ENCODE measurements around the gene CD244.

CD244 gene

DNA sequence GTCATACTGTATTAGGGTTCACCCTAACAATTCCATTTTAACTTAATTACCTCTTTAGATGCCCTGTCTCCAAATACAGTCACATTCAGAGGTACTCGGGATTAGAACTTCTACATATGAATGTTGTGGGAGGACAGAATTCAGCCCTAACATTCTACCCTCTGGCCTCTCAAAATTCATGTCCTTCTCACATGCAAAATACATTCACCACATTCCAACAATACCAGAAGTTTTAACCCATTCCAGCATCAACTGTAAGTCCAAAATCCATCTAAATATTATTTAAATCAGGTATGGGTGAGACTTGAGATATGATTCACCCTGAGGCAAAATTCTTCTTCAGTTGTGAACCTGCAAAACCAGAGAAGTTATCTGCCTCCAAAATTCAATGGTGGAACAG is 52.2 kb downstream of the CD244 start:
- ChIA-PET POLR2A (no interaction called here), CTCF (no interaction called here)
- no peak for DNase-seq (ENCODE audit: low read depth, low spot score)
- H3K4me3 ChIP-seq (ENCODE audit: low read depth, low read length): no peak overlapping the region
- TF ChIP-seq, protein P1, sequence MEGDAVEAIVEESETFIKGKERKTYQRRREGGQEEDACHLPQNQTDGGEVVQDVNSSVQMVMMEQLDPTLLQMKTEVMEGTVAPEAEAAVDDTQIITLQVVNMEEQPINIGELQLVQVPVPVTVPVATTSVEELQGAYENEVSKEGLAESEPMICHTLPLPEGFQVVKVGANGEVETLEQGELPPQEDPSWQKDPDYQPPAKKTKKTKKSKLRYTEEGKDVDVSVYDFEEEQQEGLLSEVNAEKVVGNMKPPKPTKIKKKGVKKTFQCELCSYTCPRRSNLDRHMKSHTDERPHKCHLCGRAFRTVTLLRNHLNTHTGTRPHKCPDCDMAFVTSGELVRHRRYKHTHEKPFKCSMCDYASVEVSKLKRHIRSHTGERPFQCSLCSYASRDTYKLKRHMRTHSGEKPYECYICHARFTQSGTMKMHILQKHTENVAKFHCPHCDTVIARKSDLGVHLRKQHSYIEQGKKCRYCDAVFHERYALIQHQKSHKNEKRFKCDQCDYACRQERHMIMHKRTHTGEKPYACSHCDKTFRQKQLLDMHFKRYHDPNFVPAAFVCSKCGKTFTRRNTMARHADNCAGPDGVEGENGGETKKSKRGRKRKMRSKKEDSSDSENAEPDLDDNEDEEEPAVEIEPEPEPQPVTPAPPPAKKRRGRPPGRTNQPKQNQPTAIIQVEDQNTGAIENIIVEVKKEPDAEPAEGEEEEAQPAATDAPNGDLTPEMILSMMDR (IDR thresholded peaks at IDR 0.05; ENCODE audit: insufficient read depth, low read length, missing control alignments): no peak

DNA sequence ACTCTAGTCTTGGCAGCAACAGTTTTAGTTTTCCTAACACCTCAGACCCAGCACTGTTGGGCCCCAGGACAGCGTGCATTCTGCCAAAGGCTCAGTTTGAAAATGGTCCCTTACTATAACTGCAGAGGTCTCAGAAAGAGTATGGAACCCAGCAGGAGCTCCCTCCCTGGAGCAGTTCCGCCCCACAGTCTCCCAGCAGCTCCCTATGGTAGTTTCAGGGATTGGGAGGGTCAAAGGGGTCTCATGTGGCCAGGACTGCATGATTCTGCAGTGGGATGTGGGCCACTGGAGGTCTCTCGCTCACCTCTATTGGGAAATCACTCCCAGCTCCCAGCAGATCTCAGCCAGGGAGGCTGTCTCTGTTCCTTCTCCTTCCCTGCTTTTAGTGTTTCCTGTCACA is 54.4 kb downstream of the CD244 start:
- ChIA-PET POLR2A (no interaction called here), CTCF (no interaction called here)
- TF ChIP-seq, protein P1 (IDR thresholded peaks at IDR 0.05; ENCODE audit: insufficient read depth, low read length, missing control alignments): no peak
- no peak for DNase-seq (ENCODE audit: low read depth, low spot score)
- no peak overlapping the region for H3K4me3 ChIP-seq (ENCODE audit: low read depth, low read length)

DNA sequence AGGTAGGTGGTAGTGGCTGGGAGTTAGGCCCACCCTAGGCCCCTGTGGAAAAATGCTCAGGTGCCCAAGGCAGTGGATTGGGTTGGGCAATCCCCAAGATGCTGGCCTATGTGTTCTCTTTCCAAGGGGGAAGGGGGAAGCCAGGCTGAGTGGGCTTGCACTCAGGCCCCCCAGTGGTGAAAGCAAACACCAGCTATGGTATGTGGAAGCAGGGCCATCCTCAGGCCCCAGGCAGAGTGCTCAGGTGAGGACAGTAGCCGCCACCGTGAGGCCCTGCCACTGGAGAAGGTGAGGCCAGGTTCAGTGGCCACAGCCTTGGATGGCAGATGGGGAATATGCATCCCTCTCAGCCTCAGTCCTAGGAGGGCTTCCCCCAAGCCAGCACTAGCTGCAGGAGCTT is 54.9 kb downstream of the CD244 start:
- H3K4me3 ChIP-seq (ENCODE audit: low read depth, low read length): no peak overlapping the region
- TF ChIP-seq, protein P1 (IDR thresholded peaks at IDR 0.05; ENCODE audit: insufficient read depth, low read length, missing control alignments): no peak
- no peak for DNase-seq (ENCODE audit: low read depth, low spot score)
- ChIA-PET POLR2A (no interaction called here), CTCF (no interaction called here)

DNA sequence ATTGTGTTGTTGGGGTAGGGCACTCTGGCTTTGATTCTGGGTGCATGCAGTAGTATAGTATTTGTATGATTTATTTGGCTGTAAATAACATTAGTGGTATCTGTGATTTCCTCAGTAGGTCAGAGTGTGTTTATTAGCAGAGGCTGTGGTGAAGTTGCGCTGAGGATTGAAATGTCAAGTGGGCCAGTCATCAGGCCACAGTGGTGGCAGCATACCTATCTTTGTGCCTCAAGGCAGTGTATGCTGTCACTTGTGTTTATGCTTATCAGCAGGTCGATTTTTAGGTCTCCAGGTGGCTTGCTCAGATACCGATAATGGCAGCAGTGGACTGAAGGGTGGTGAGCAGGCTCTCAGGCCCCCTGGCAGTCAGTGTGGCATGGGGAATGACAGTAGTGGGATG is 55.4 kb downstream of the CD244 start:
- no peak overlapping the region for H3K4me3 ChIP-seq (ENCODE audit: low read depth, low read length)
- DNase-seq (ENCODE audit: low read depth, low spot score): no peak
- TF ChIP-seq, protein P1 (IDR thresholded peaks at IDR 0.05; ENCODE audit: insufficient read depth, low read length, missing control alignments): no peak
- POLR2A ChIA-PET: no interaction called here
- CTCF ChIA-PET: no interaction called here

DNA sequence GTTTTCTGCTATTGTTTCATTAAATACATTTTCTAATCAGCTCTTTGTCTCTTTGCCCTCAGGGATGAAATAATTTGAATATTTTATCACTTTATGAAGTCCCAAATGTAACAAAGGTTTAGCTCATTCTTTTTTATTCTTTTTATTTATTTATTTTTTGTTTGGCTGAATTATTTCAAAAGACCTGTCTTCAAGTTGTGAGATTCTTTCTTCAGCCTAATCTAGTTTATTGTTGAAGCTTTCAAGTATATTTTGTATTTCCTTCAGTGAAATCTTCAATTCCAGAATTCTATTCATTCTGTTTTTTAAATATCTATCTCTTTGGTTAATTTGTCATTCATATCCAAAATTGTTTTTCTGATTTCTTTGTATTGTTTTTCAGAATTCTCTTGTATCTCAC is 55.9 kb downstream of the CD244 start:
- ChIA-PET POLR2A (no interaction called here), CTCF (no interaction called here)
- no peak for DNase-seq (ENCODE audit: low read depth, low spot score)
- no peak overlapping the region for H3K4me3 ChIP-seq (ENCODE audit: low read depth, low read length)
- TF ChIP-seq, protein P1 (IDR thresholded peaks at IDR 0.05; ENCODE audit: insufficient read depth, low read length, missing control alignments): no peak

DNA sequence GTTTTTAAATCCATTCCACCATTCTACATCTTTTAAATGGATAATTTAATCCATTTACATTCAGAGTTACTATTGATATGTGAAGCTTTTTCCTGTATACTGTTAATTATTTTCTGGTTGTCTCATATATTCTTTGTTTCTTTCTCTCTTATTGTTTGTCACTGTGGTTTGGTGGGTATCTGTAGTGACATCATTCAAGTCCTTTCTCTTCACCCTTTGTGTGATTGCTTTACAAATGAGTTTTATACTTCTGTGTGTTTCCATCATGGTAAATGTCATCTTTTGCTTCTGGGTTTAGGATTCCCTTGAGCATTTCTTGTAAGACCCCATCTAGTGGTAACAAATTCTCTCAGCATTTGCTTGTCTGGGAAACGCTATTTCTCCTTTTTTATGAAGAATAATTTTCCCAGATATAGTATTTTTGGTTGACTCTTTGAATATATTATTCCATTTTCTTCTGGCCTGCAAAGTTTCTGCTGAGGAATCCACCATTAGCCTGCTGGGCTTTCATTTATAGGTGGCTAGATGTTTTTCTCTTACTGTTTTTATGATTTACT is 56.5 kb downstream of the CD244 start:
- DNase-seq (ENCODE audit: low read depth, low spot score): no peak
- ChIA-PET POLR2A (no interaction called here), CTCF (no interaction called here)
- H3K4me3 ChIP-seq (ENCODE audit: low read depth, low read length): no peak overlapping the region
- TF ChIP-seq, protein P1 (IDR thresholded peaks at IDR 0.05; ENCODE audit: insufficient read depth, low read length, missing control alignments): no peak

Measured in AG04449 (cell line).